ENCODE results near the gene BTNL9.

BTNL9 gene

GRCh38 chr5:181020688-181021087, 19.4 kb upstream of the BTNL9 start:
- Histone ChIP-seq H3K36me3 (replicated peaks) (no peaks in the 10 kb centered on the region), H3K4me3 (ENCODE audit: low read depth, low read length) (no peak overlapping the region), H3K27me3 (replicated peaks) (no peaks in the 10 kb centered on the region), H3K27ac (no peak overlapping the region)
- in situ Hi-C loops (cut with HindIII; ENCODE audit: low pct_ligation_motif_present, low sequenced_read_pairs) = no loop called here
- DNase-seq = no peak
- TF ChIP-seq CTCF (IDR thresholded peaks at IDR 0.05; ENCODE audit: low read depth, low read length, missing control alignments) = no peak

GRCh38 chr5:181024245-181025064, 15.6 kb upstream of the BTNL9 start:
- TF ChIP-seq CTCF (IDR thresholded peaks at IDR 0.05; ENCODE audit: low read depth, low read length, missing control alignments) = no peak
- Histone ChIP-seq H3K27ac (no peak overlapping the region), H3K4me3 (ENCODE audit: low read depth, low read length) (no peak overlapping the region), H3K27me3 (replicated peaks) (no peaks in the 10 kb centered on the region), H3K36me3 (replicated peaks) (no peaks in the 10 kb centered on the region)
- DNase-seq = no peak
- in situ Hi-C loops (cut with HindIII; ENCODE audit: low pct_ligation_motif_present, low sequenced_read_pairs) = no loop called here

- Histone ChIP-seq H3K36me3 (replicated peaks) (no peaks in the 10 kb centered on the region), H3K4me3 (ENCODE audit: low read depth, low read length) (no peak overlapping the region), H3K27me3 (replicated peaks) (no peaks in the 10 kb centered on the region), H3K27ac (no peak overlapping the region)
- DNase-seq = no peak
- TF ChIP-seq CTCF (IDR thresholded peaks at IDR 0.05; ENCODE audit: low read depth, low read length, missing control alignments) = no peak
- in situ Hi-C loops (cut with HindIII; ENCODE audit: low pct_ligation_motif_present, low sequenced_read_pairs) = no loop called here
Observed at GRCh38 chr5:181027452-181028031, 12.5 kb upstream of the BTNL9 start.

- in situ Hi-C loops (cut with HindIII; ENCODE audit: low pct_ligation_motif_present, low sequenced_read_pairs) = no loop called here
- no peaks in the 10 kb centered on the region for H3K27me3 ChIP-seq (replicated peaks)
- no peak overlapping the region for H3K4me3 ChIP-seq (ENCODE audit: low read depth, low read length)
- DNase-seq = no peak
- TF ChIP-seq CTCF (IDR thresholded peaks at IDR 0.05; ENCODE audit: low read depth, low read length, missing control alignments) = no peak
- no peak overlapping the region for H3K27ac ChIP-seq
- no peaks in the 10 kb centered on the region for H3K36me3 ChIP-seq (replicated peaks)
Observed at GRCh38 chr5:181028032-181028819, 11.8 kb upstream of the BTNL9 start.

- Histone ChIP-seq H3K4me3 (ENCODE audit: low read depth, low read length) (no peak overlapping the region), H3K27me3 (replicated peaks) (no peaks in the 10 kb centered on the region), H3K36me3 (replicated peaks) (no peaks in the 10 kb centered on the region), H3K27ac (no peak overlapping the region)
- DNase-seq = no peak
- in situ Hi-C loops (cut with HindIII; ENCODE audit: low pct_ligation_motif_present, low sequenced_read_pairs) = no loop called here
- no peak for TF ChIP-seq CTCF (IDR thresholded peaks at IDR 0.05; ENCODE audit: low read depth, low read length, missing control alignments)
Observed at GRCh38 chr5:181031716-181032115, 8.3 kb upstream of the BTNL9 start.
